Measurements from ENCODE around the gene SLC9C1.

Gene SLC9C1

GRCh38 chr3:112129925-112130637, 163.9 kb downstream of the SLC9C1 start:
- no peak for DNase-seq

- no peak for DNase-seq
These were observed 164.9 kb downstream of the SLC9C1 start for GRCh38 chr3:112128843-112129727.

- no peak for DNase-seq
These were observed 166.2 kb downstream of the SLC9C1 start for GRCh38 chr3:112127522-112128494.

DNA sequence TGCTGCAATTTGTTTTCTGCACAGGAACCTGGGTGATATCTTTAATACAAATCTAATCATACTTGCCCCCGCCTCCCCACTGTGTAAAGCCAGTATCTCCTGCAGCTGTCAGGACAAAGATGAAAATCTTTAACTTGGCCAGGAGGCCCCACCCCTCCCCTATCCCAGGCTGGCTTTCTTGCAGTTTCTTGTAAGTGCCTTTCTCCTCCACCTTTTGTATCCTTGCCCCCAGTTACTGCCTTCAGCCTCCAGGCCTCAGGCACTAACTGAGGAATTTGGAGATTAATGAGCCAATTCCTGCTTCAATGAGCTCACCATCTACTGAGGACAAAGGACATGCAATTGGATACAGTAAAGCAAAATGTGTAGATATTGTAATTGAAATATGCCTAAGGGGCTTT, 167.5 kb downstream of the SLC9C1 start:
- DNase-seq = no peak

DNA sequence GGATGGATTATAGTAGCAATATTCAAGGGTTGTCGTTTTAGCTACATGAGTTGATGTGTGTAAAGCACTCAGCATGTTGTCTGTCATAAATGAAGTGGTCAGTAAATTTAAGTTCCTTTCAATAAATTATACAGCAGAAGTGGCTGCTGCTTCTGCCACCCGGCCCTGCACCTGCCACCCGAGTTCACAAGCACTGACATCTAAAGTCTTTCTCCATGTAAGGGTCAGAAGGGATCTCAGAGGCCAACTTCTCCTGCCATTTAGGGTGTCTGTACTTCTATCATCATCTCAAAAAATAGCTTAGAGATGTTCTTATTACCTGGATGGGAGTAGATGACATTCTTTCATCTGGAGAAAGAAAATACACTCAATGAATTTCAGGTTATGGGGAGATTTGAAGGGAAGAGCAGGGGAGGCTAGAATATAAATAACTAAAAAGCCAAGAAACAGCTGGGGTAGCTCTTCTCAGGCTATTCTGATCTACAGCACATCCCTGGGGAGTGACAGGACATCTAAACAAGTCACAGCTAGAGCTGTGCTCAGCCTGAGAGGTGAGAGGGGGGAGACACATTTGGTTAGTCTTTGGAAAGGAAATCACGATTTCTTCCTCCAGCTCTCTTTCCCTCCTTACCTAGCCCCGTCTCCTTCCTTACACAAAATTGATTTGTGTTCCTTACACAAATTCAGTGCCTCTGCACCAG, 169.0 kb downstream of the SLC9C1 start:
- DNase-seq = peak; percentile 18

DNA sequence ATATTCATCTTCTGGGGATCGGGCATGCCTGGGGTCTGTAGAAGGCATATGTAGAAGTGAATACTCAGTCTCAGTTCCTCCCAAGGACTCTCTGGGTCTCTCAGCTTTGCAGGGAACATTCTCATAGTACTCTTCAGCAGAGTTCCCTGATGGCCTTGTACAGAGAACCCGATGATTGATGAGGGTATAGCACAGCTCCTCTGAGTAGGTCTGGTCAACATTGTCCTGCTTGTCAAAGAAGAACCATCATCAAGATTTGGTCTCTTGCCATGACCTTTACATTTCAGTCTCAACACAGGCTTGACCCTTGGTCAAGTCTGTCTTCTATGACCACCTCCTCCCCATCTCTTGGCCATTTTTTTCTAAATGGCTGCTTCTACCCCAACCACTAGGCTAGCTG, 170.5 kb downstream of the SLC9C1 start:
- DNase-seq = no peak

GRCh38 chr3:112122870-112123269, 171.1 kb downstream of the SLC9C1 start:
- DNase-seq = no peak

DNA sequence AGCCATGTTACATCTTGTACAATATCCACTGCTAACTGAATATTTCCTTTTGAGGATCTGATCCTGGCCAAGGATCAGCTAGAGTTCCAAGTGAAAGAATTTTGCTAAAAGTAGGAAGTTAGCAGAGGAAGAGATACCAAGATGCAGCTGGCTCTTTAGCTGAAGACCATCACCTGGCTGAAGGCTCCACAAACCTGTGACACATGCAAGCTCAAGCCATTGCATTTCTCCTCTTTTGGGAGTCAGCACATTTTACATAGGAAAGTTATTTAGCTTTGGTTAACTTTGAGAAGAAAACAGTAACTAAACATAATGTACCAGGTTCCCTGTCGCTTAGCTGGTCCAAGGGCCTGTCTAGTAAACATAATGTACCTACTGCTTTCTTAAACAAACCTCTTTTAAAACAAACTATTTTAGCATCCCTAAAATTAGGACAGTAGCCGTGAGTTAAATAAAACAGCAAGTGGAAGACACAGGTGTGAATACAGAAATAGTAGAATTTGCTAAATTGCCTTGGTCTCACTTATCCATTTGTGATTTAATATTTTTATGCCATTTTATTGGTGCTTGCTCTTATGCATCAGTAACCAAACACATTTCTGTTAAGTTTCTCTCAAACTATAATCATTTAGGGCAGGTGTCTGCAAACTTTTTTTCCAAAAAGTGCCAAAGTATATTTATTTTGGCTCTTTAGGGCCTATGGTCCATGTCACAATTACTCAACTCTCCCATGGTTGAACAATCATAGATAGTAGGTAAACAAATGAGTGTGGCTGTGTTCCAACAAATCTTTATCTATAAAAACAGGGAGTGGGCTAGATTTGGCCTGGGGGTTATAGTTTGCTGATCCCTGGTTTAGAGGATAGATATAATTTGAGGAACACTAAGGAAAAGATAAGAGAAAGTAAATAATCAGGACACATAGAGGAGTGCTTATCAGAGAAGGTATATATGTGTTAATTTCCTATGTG, 172.2 kb downstream of the SLC9C1 start:
- no peak for DNase-seq

DNA sequence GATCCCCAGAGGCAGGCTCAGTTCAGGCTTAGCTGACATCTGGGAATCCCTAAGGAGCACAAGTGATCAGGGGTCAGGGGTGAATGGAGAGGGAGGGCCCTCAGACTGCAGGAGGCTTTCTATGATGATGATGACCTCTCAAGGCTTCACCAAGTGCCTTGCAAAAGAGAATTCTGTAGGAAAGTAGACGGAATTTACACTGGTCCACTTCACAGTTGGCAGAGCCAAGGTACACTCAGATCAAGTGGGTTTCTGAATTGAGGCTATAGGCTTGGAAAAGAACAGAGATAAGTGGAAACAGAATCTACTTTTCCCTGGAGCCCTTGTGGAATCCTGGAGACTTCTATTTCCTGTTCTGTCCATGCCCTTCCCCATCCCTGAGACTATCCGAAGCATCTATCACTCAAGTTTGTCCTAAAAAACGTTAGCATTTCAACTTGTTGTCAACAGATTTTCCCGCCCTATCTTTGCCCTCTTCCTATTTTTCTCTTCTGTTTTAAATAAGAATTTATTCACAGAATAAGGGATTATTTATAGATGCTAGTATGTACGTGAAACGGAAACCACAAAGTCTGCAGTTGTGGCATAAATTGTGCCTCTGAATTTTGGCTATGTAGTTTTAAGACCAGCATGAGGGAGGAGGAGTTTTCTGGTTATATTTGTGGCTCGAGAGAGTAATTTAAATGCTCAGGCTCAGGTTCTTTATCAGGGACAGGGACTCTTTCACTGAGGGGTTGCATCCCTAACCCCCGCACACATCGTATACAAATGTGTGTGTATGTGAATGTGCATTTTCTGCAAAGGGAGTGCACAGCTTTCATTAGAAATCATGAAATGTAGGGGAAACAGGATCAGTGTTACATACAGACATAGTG, 173.8 kb downstream of the SLC9C1 start:
- DNase-seq = no peak

DNA sequence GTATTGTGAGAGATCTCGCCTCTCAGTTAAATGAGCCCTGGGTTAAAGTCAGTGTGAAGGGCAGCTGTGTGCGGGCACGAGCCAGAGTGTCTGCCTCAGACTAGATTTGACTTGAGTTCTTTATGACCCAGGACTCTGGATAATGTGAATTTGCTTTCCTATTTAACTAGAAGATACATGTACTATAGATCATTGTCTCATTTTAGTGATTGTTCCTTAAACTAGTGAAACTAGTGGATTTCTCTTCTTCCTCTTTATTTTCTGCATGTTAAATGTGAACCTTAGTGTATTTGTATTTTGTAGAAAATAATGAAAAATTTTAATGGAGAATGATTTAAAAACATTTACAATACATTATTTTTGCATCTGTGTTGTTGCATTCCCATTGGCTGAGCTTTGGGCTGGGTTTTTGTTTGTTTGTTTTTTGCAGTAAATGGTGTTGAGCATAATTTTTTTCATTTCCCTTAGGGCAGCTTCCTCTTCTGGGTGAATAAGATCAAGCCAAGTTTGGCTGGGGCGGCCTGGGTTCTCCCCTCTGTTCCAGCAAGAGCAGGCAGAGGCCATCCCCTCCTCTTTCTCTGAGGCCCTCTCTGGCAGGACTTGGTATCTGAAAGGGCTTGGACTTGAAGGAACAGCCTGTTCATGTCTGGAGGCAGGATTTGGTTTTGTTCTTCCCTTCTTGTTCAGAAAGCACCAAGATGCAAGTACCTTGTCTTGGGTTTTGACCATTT, 176.0 kb downstream of the SLC9C1 start:
- no peak for DNase-seq

DNA sequence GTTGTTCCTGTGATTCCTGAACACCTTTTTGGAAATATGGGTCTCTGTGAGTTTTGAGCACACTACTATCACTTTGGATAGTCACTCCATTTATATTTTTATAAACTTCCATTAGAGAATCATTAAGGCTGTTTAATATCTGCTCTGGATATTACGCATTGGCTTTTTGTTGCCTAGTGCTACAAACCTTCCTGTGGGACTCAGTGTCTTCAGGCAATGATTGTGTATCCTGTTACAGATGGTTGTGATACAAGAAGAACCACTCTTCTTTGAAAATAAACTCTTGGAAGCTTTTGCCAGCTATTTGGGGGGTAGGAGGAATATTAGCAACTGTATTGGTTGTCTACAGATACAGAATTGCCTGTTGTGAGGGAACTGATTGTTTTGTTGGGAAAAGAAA, 176.6 kb downstream of the SLC9C1 start:
- no peak for DNase-seq

- DNase-seq = no peak
These were observed 177.2 kb downstream of the SLC9C1 start for GRCh38 chr3:112116748-112117186.

- no peak for DNase-seq
These were observed 178.1 kb downstream of the SLC9C1 start for GRCh38 chr3:112115806-112116383.

GRCh38 chr3:112115161-112115739, 178.8 kb downstream of the SLC9C1 start:
- DNase-seq = no peak

- DNase-seq = no peak
These were observed 179.3 kb downstream of the SLC9C1 start for GRCh38 chr3:112114576-112115160.

DNA sequence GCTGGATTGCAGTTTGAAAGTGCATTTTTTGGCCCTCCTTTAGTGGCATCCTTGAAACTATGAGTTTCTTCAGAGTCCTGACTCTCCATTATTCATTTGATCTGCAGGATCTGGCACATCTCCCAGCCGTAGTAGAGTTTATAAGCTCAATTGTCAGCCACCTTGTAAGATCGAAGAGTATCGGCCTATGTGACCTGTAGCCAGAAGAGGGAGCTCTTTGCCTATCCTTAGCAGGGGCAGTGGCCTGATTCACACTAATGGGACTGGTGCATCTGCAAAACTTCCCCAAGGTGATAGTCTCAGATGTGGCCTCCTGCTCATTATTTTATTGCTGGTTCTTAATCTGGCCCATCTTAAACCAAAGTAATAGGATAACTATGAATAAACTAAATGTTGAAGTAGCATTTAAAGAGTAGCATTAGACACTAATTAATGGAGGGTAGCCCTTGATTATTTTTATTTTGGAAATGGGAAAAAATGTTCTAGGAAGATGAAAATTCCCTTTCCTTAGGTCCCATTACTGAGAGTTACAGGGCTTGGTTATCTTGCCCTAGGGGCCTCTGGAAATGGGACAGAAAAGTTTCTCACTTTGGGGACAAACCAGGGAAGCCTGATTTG, 182.1 kb downstream of the SLC9C1 start:
- DNase-seq = peak; percentile 47

DNA sequence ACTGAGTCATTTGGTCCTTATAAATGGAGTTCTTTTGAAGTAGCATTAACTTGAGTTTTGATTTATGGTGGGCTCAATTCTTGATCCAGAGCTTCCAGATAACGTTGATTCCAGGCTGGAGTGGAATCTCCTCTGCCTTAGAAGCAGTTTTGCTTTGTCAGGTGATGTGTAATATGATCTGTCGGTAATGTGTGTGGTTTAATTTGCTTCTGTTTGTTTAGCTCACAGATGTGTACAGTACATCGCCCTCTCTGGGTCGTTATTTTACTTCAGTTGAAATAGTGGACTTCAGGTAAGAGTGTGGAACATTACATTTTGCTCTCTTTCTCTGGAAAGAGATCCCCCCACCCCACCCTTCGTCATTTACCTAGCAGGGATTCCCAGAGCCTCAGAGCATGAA, 184.7 kb downstream of the SLC9C1 start:
- peak; percentile 29 for DNase-seq

DNA sequence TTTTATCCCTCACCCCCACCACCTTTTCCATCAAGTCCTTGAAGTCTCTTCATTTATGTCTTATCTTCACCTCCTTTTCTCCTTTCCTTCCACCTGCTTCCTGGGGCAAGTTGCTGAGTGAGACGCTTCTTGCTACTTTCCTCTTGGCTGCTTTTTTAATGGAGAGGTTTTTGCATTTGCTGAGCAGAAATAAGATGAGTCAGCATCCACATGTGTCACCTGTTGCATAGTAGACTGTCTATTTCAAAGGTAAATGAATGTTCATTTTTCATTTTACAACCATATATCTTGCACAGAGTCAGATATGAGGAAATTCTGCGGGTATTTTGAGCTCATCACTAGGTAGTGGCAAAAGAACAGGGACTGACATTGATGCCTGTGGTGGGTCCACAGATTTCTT, 189.2 kb downstream of the SLC9C1 start:
- DNase-seq = no peak

Data from NCI-H510A treated with DMSO at 0.1 percent for 48 hours (cell line).